Neural cell (in vitro differentiated cells): ENCODE measurements around the gene ZNF555. TPM values are rescaled to one million over a fixed set of nuclear protein-coding genes. Genes with fewer than 3 reads are reported as not detected.

Source experiments
- H2AFZ ChIP-seq: fragments of 200-600, 300-800 bp; sonication (generic), shearing (Covaris generic); 2 replicates; pipeline ENCODE4 v1.6.0; 2014; ENCODE audit warnings: low read depth, mild to moderate bottlenecking, antibody characterized with exemption, low read length, moderate library complexity
- H3F3A ChIP-seq: fragments of 200-600 bp; shearing (Covaris generic); 2 replicates; pipeline ENCODE4 v1.6.1; 2016; ENCODE audit warnings: mild to moderate bottlenecking, moderate library complexity, mixed read lengths, antibody characterized with exemption, low read length; ENCODE audit not compliant: insufficient read depth, poor library complexity, severe bottlenecking
- H3K27ac ChIP-seq: fragments of 200-600, 300-800 bp; sonication (generic), shearing (Covaris generic); 2 replicates; pipeline ENCODE4 v1.5.1; 2014; ENCODE audit warnings: mild to moderate bottlenecking, low read length, moderate library complexity
- H3K27me3 ChIP-seq: fragments of 300-800, 200-600 bp; sonication (generic), shearing (Covaris generic); 2 replicates; pipeline ENCODE4 v1.6.0; 2014; ENCODE audit warnings: mild to moderate bottlenecking, low read depth, low read length, moderate library complexity; ENCODE audit not compliant: insufficient read depth
- H3K36me3 ChIP-seq: fragments of 300-800, 200-600 bp; sonication (generic), shearing (Covaris generic); 2 replicates; pipeline ENCODE4 v1.5.1; 2014; ENCODE audit warnings: mild to moderate bottlenecking, antibody characterized with exemption, low read length, moderate library complexity; ENCODE audit not compliant: insufficient read depth
- H3K4me2 ChIP-seq: fragments of 300-800, 200-600 bp; sonication (generic), shearing (Covaris generic); 2 replicates; pipeline ENCODE4 v1.6.0; 2014; ENCODE audit warnings: mild to moderate bottlenecking, low read length
- H3K4me3 ChIP-seq: fragments of 300-800, 200-600 bp; sonication (generic), shearing (Covaris generic); 2 replicates; pipeline ENCODE4 v1.5.1; 2014; ENCODE audit warnings: mild to moderate bottlenecking, low read length, moderate library complexity
- H3K79me2 ChIP-seq: fragments of 200-600 bp; shearing (Covaris generic); replicated peaks from 2 replicates; pipeline ENCODE4 v1.6.0; 2014; ENCODE audit warnings: mild to moderate bottlenecking, low read length, moderate library complexity; ENCODE audit not compliant: insufficient read depth
- H3K9ac ChIP-seq: fragments of 300-800, 200-600 bp; sonication (generic), shearing (Covaris generic); 2 replicates; pipeline ENCODE4 v1.6.1; 2016; ENCODE audit warnings: mild to moderate bottlenecking, low read length, mixed read lengths
- H3K9me2 ChIP-seq: fragments of 200-600 bp; shearing (Covaris generic); 2 replicates; pipeline ENCODE4 v1.6.1; 2016; ENCODE audit warnings: mild to moderate bottlenecking, low read length, mixed read lengths; ENCODE audit not compliant: insufficient read depth
- H3K9me3 ChIP-seq: fragments of 200-600, 300-800 bp; sonication (generic), shearing (Covaris generic); 2 replicates; pipeline ENCODE4 v1.6.1; 2016; ENCODE audit warnings: mild to moderate bottlenecking, mixed run types, low read length, moderate library complexity, mixed read lengths
- H4K20me1 ChIP-seq: fragments of 200-600 bp; shearing (Covaris generic); 2 replicates; pipeline ENCODE4 v1.6.1; 2016; ENCODE audit warnings: mild to moderate bottlenecking, mixed run types; ENCODE audit not compliant: insufficient read depth
- CTCF ChIP-seq: fragments of 450-650 bp; IDR thresholded peaks from 2 replicates; pipeline ENCODE4 v1.5.1; 2014; ENCODE audit warnings: antibody characterized with exemption, mild to moderate bottlenecking, moderate library complexity; ENCODE audit not compliant: poor library complexity, severe bottlenecking
- EP300 ChIP-seq: fragments of 450-650 bp; conservative IDR thresholded peaks from 2 replicates; pipeline ENCODE4 v1.6.1; 2014; ENCODE audit warnings: antibody characterized with exemption, mild to moderate bottlenecking, moderate library complexity; ENCODE audit not compliant: poor library complexity, severe bottlenecking
- EZH2 ChIP-seq: fragments of 200-600, 300-800 bp; shearing (Covaris generic), sonication (generic); IDR thresholded peaks from 2 replicates; pipeline ENCODE4 v1.6.1; 2014; ENCODE audit warnings: antibody characterized with exemption, low read length, borderline replicate concordance, mild to moderate bottlenecking; ENCODE audit not compliant: insufficient read depth, poor library complexity, severe bottlenecking
- MXI1 ChIP-seq: fragments of 450-650 bp; conservative IDR thresholded peaks from 2 replicates; pipeline ENCODE4 v1.6.1; 2014; ENCODE audit warnings: antibody characterized with exemption, mild to moderate bottlenecking; ENCODE audit not compliant: poor library complexity, severe bottlenecking
- POLR2AphosphoS5 ChIP-seq: IDR thresholded peaks from 2 replicates; pipeline ENCODE4 v1.6.1; 2012
- RAD21 ChIP-seq: fragments of 450-650 bp; conservative IDR thresholded peaks from 2 replicates; pipeline ENCODE4 v1.6.1; 2014; ENCODE audit warnings: antibody characterized with exemption, mild to moderate bottlenecking, moderate library complexity
- REST ChIP-seq: IDR thresholded peaks from 2 replicates; pipeline ENCODE4 v1.6.1; 2012; ENCODE audit warnings: borderline replicate concordance
- SMC3 ChIP-seq: fragments of 450-650 bp; conservative IDR thresholded peaks from 2 replicates; pipeline ENCODE4 v1.6.1; 2014; ENCODE audit warnings: antibody characterized with exemption, mild to moderate bottlenecking, moderate library complexity; ENCODE audit not compliant: poor library complexity
- TAF1 ChIP-seq: IDR thresholded peaks from 2 replicates; pipeline ENCODE4 v1.6.1; 2012; ENCODE audit warnings: low read depth
- polyA plus RNA-seq: library from polyadenylated mRNA; depleted of rRNA; stranded (reverse); fragments of >200 nt; gene quantifications from 2 replicates; pipeline ENCODE4 v1.2.3, GENCODE V29; 2014

The ZNF555 gene
- polyA plus RNA-seq, 1 donor from 2014 or later = 6.5 TPM

DNA sequence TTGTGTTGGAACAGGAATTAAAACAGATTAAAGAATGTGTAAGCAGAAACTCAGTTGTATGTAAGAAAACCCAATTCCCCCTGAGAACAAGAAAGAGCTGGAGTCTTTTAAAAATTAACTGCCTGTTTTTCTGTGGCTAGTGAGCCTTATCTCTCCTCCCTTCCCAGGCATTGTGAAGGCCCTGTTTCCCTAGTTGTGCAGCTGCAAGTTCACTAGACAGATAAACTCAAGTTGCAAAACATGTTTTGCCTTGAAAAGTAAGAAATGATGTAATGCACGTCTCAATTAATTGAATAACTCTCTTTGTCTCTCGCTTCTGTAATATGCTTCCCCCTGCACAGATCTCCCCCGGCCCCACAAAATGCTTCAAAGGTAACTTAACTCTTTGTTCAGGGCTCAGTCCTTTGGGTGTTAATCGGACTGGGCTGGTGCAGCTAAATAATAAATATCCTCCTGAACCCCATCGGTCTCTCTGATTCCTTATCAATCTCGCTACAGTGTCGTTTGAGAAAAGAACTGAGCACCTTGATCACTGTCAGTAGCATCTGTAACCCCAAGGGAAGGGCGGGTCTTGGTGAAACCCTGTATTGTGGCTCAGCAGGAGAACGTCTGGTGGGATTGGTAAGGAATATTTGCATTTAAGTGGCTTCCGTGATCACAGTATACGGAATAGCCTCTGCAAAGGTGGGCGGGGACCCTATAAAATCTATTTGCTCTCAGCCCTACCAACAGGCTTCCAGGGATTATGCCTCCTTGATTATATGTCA, 24.2 kb downstream of the ZNF555 start:
- no peaks in the 10 kb centered on the region for H3K9me3 ChIP-seq
- no peak overlapping the region for H3K4me2 ChIP-seq
- TF ChIP-seq MXI1 (no peak), CTCF (no peak), TAF1 (no peak), EZH2 (no peak), REST (no peak), RAD21 (no peak), POLR2AphosphoS5 (no peak), SMC3 (no peak), EP300 (no peak)
- H3K27me3 ChIP-seq = no peaks in the 10 kb centered on the region
- H3F3A ChIP-seq = no peaks in the 10 kb centered on the region
- no peak overlapping the region for H2AFZ ChIP-seq
- no peaks in the 10 kb centered on the region for H3K36me3 ChIP-seq
- no peak overlapping the region for H3K27ac ChIP-seq
- H3K4me3 ChIP-seq = no peak overlapping the region
- H3K9me2 ChIP-seq = no peaks in the 10 kb centered on the region
- H3K79me2 ChIP-seq = no peaks in the 10 kb centered on the region
- H4K20me1 ChIP-seq = no peaks in the 10 kb centered on the region
- H3K9ac ChIP-seq = no peak overlapping the region

DNA sequence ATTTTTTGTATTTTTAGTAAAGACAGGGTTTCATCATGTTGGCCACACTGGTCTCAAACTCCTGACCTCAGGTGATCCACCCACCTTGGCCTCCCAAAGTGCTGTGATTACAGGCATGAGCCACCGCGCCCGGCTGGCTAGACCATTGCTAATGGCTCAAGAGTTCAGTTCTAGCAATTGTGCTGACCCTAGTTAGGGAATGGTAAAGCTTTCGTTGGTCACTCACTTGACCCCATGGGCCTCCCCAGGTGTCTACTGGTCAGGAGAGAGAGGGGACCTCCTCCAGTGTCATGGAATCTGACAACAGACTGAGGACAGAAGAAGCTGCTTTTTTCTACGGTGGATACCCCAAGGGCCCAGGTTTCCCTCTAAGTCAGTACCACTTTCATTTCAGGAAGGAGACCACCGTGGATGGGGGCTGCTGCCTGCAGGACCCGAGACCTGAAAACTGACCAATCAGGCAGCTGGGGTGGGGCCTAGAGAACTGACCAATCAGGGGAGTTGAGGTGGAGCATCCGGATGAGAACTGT, 25.3 kb downstream of the ZNF555 start:
- no peak overlapping the region for H3K4me2 ChIP-seq
- H3K79me2 ChIP-seq = no peaks in the 10 kb centered on the region
- H3K9me2 ChIP-seq = no peaks in the 10 kb centered on the region
- H3K9ac ChIP-seq = no peak overlapping the region
- H3K27me3 ChIP-seq = no peaks in the 10 kb centered on the region
- TF ChIP-seq EP300 (no peak), REST (no peak), RAD21 (no peak), MXI1 (no peak), SMC3 (no peak)
- no peaks in the 10 kb centered on the region for H3F3A ChIP-seq
- H3K27ac ChIP-seq = no peak overlapping the region
- H2AFZ ChIP-seq = no peak overlapping the region
- no peaks in the 10 kb centered on the region for H3K36me3 ChIP-seq
- no peak overlapping the region for H3K4me3 ChIP-seq
- H4K20me1 ChIP-seq = no peaks in the 10 kb centered on the region
- H3K9me3 ChIP-seq = no peaks in the 10 kb centered on the region
